ENCODE results near the gene GAR1. TPM values are rescaled to one million over a fixed set of nuclear protein-coding genes. Genes with fewer than 3 reads are reported as not detected.

Gene GAR1
- total RNA-seq, 2 donors from 2014 or later, result 23.8 to 33.6 TPM

DNA sequence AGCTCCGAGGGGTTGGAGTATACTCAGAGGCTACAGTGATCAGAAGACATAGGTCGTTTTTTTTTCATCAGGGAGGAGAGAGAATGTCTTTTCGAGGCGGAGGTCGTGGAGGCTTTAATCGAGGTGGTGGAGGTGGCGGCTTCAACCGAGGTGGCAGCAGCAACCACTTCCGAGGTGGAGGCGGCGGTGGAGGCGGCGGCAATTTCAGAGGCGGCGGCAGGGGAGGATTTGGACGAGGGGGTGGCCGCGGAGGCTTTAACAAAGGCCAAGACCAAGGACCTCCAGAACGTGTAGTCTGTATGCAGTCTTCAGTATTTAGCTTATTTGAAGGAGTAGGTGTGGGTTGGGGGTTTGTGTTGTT lies 500 bp downstream of the GAR1 start:
- peak overlapping the region; percentile 52 for H3K27ac Mint-ChIP-seq
- peak overlapping the region; percentile 73 to 97 for H3K4me3 Mint-ChIP-seq
- H3K9me3 Mint-ChIP-seq, result no peaks in the 10 kb centered on the region
- no peaks in the 10 kb centered on the region for H3K27me3 Mint-ChIP-seq (ENCODE audit: low read depth)
- DNase-seq (peak; percentile 58 to 65), ATAC-seq (replicated peaks in 1 of 2) (peak; percentile 8 to 10)
- peaks cover 20 to 33% of the 10 kb centered on the region in 2 donors for H3K36me3 Mint-ChIP-seq (ENCODE audit: insufficient read depth in 2 of 2)
- peaks cover 55% of the 10 kb centered on the region for H3K4me1 Mint-ChIP-seq (ENCODE audit: low read depth)

- DNase-seq (peak in 1 of 2 donors; percentile 4), ATAC-seq (replicated peaks in 1 of 2) (peak; percentile 24 to 39)
- peaks cover 20 to 34% of the 10 kb centered on the region in 2 donors for H3K36me3 Mint-ChIP-seq (ENCODE audit: insufficient read depth in 2 of 2)
- peaks cover 57% of the 10 kb centered on the region for H3K4me1 Mint-ChIP-seq (ENCODE audit: low read depth)
- H3K9me3 Mint-ChIP-seq, result no peaks in the 10 kb centered on the region
- H3K27me3 Mint-ChIP-seq (ENCODE audit: low read depth), result no peaks in the 10 kb centered on the region
- peak overlapping the region; percentile 73 to 97 for H3K4me3 Mint-ChIP-seq
- H3K27ac Mint-ChIP-seq, result peak overlapping the region; percentile 52
Measured at GRCh38 chr4:109816894-109817293, 1.3 kb downstream of the GAR1 start.

DNA sequence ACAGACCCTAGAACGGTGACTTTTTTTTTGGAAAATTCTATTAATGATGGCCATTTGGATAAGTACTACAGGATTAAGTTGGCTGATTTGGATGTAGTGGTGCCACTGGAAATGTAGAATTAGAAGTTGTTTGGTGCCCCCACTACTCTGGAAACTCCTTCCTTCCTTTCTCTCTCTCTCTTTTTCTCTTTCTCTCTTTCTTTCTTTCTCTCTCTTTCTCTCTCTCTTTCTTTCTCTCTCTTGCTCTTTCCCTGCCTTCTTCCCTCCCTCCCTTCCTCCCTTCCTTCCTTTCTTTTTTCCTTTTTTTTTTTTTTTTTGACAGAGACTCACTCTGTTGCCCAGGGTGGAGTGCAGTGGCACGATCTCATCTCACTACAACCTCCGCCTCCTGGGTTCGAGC lies 2.7 kb downstream of the GAR1 start:
- Mint-ChIP-seq H3K27ac (no peak overlapping the region), H3K27me3 (ENCODE audit: low read depth) (no peaks in the 10 kb centered on the region), H3K36me3 (ENCODE audit: insufficient read depth in 2 of 2) (peaks cover 22 to 36% of the 10 kb centered on the region in 2 donors), H3K9me3 (no peaks in the 10 kb centered on the region), H3K4me3 (peak overlapping the region in 1 of 2 donors; percentile 6), H3K4me1 (ENCODE audit: low read depth) (peaks cover 57% of the 10 kb centered on the region)
- no peak for DNase-seq
- no peak for ATAC-seq (replicated peaks in 1 of 2)

- H3K4me1 Mint-ChIP-seq (ENCODE audit: low read depth), result peaks cover 57% of the 10 kb centered on the region
- no peaks in the 10 kb centered on the region for H3K27me3 Mint-ChIP-seq (ENCODE audit: low read depth)
- H3K36me3 Mint-ChIP-seq (ENCODE audit: insufficient read depth in 2 of 2), result peaks cover 22 to 42% of the 10 kb centered on the region in 2 donors
- H3K4me3 Mint-ChIP-seq, result peak overlapping the region; percentile 10 to 49
- DNase-seq (no peak), ATAC-seq (replicated peaks in 1 of 2) (no peak)
- peak overlapping the region; percentile 54 for H3K27ac Mint-ChIP-seq
- H3K9me3 Mint-ChIP-seq, result no peaks in the 10 kb centered on the region
Measured at GRCh38 chr4:109820563-109820962, 5.0 kb downstream of the GAR1 start.

- no peaks in the 10 kb centered on the region for H3K27me3 Mint-ChIP-seq (ENCODE audit: low read depth)
- no peak for DNase-seq
- peaks cover 56% of the 10 kb centered on the region for H3K4me1 Mint-ChIP-seq (ENCODE audit: low read depth)
- H3K27ac Mint-ChIP-seq, result peak overlapping the region; percentile 29
- no peaks in the 10 kb centered on the region for H3K9me3 Mint-ChIP-seq
- peak overlapping the region; percentile 37 to 51 for H3K4me3 Mint-ChIP-seq
- ATAC-seq (replicated peaks in 1 of 2), result peak; percentile 69 to 82
- H3K36me3 Mint-ChIP-seq (ENCODE audit: insufficient read depth in 2 of 2), result peaks cover 18 to 40% of the 10 kb centered on the region in 2 donors
Measured at GRCh38 chr4:109821185-109821584, 5.6 kb downstream of the GAR1 start.

- ATAC-seq (replicated peaks in 1 of 2) (no peak), DNase-seq (no peak)
- Mint-ChIP-seq H3K27me3 (ENCODE audit: low read depth) (no peaks in the 10 kb centered on the region), H3K9me3 (no peaks in the 10 kb centered on the region), H3K4me1 (ENCODE audit: low read depth) (peaks cover under 1% of the 10 kb centered on the region), H3K36me3 (ENCODE audit: insufficient read depth in 2 of 2) (peaks cover 2 to 8% of the 10 kb centered on the region in 2 donors), H3K27ac (no peak overlapping the region), H3K4me3 (no peak overlapping the region)
Measured at GRCh38 chr4:109826719-109827118, 11.2 kb downstream of the GAR1 start.

DNA sequence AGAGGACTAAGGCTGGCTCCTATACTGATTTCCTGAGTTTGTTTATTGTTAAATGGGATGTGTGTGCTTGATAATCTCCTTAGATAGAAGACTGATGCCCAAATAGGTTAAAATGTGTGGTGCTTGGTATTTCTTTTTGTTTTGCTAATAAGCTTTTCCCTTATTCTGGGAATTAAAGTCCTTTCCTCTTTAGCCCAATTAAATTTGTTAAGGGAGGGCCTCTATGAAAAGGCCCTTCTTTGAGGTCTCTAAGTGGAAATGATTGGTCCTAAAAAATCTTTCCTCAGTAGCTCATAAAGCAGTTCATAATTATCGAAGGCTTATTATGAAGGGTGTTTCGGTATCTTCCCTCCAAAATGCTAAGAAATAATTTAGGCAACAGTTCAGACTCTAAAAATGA lies 12.1 kb downstream of the GAR1 start, which contains the start of gene RRH:
Gene RRH (plus strand): TSS at position 301 of the 400 bp plus-strand sequence. CDS start 56 bp downstream, at position 357.
- Mint-ChIP-seq H3K27me3 (ENCODE audit: low read depth) (no peaks in the 10 kb centered on the region), H3K9me3 (no peaks in the 10 kb centered on the region), H3K4me3 (no peak within 1 kb of the TSS), H3K27ac (peak within 1 kb of the TSS; percentile 20), H3K36me3 (ENCODE audit: insufficient read depth in 2 of 2) (peaks cover 2 to 6% of the 10 kb centered on the region in 2 donors), H3K4me1 (ENCODE audit: low read depth) (no peaks in the 10 kb centered on the region)
- ATAC-seq (replicated peaks in 1 of 2) (no peak), DNase-seq (no peak)

DNA sequence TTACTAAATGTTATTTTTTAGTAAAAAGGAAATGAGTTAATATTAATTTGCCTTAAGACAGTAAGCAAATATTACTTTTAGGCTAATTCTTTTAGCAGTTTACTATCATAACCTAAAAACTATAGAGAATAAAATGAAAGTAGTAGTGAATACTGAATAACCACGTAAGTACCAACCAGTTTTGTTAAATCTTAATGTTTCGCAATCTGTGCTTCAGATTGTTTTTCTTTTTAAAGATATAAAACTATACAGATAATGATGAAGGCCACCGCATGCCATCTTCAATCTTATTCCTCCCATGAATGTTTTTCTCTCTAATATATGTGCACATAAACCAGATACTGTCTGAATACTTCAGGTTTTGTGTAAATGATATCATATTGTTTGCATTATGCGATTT lies 18.2 kb downstream of the GAR1 start:
- Mint-ChIP-seq H3K9me3 (no peaks in the 10 kb centered on the region), H3K27ac (no peak overlapping the region), H3K4me3 (no peak overlapping the region), H3K4me1 (ENCODE audit: low read depth) (no peaks in the 10 kb centered on the region), H3K36me3 (ENCODE audit: insufficient read depth in 2 of 2) (peaks cover 0 to 7% of the 10 kb centered on the region in 2 donors), H3K27me3 (ENCODE audit: low read depth) (no peaks in the 10 kb centered on the region)
- DNase-seq (no peak), ATAC-seq (replicated peaks in 1 of 2) (no peak)

- ATAC-seq (replicated peaks in 1 of 2) (no peak), DNase-seq (no peak)
- Mint-ChIP-seq H3K27ac (no peak overlapping the region), H3K4me1 (ENCODE audit: low read depth) (no peaks in the 10 kb centered on the region), H3K4me3 (no peak overlapping the region), H3K27me3 (ENCODE audit: low read depth) (no peaks in the 10 kb centered on the region), H3K36me3 (ENCODE audit: insufficient read depth in 2 of 2) (peaks cover 0 to 7% of the 10 kb centered on the region in 2 donors), H3K9me3 (no peaks in the 10 kb centered on the region)
Measured at GRCh38 chr4:109836985-109837384, 21.4 kb downstream of the GAR1 start.

- H3K36me3 Mint-ChIP-seq (ENCODE audit: insufficient read depth in 2 of 2), result no peaks in the 10 kb centered on the region
- H3K27ac Mint-ChIP-seq, result no peak overlapping the region
Measured at GRCh38 chr4:109846395-109847098, 31.0 kb downstream of the GAR1 start.

GRCh38 chr4:109847896-109848442 lies 32.4 kb downstream of the GAR1 start, which contains the start of gene LRIT3:
Gene LRIT3 (plus strand): TSS chr4:109848107. CDS start chr4:109848202, 95 bp downstream.
- no peaks in the 10 kb centered on the region for H3K27me3 Mint-ChIP-seq (ENCODE audit: low read depth)
- DNase-seq (no peak), ATAC-seq (replicated peaks in 1 of 2) (no peak)
- H3K4me1 Mint-ChIP-seq (ENCODE audit: low read depth), result no peaks in the 10 kb centered on the region
- H3K27ac Mint-ChIP-seq, result no peak within 1 kb of the TSS
- H3K36me3 Mint-ChIP-seq (ENCODE audit: insufficient read depth in 2 of 2), result peaks cover 0 to 1% of the 10 kb centered on the region in 2 donors
- H3K4me3 Mint-ChIP-seq, result no peak within 1 kb of the TSS
- H3K9me3 Mint-ChIP-seq, result peaks cover 0 to 1% of the 10 kb centered on the region in 2 donors

More at GRCh38 chr4:109846395-109847098, 31.0 kb downstream of the GAR1 start:
- Mint-ChIP-seq H3K4me3 (no peak overlapping the region), H3K27me3 (ENCODE audit: low read depth) (no peaks in the 10 kb centered on the region), H3K9me3 (no peaks in the 10 kb centered on the region), H3K4me1 (ENCODE audit: low read depth) (no peaks in the 10 kb centered on the region)
- ATAC-seq (replicated peaks in 1 of 2), result no peak
- DNase-seq, result no peak

- Mint-ChIP-seq H3K36me3 (ENCODE audit: insufficient read depth in 2 of 2) (peaks cover 0 to 3% of the 10 kb centered on the region in 2 donors), H3K27me3 (ENCODE audit: low read depth) (no peaks in the 10 kb centered on the region), H3K9me3 (peaks cover 2 to 3% of the 10 kb centered on the region in 2 donors), H3K27ac (no peak overlapping the region), H3K4me1 (ENCODE audit: low read depth) (no peaks in the 10 kb centered on the region), H3K4me3 (no peak overlapping the region)
- DNase-seq, result no peak
- ATAC-seq (replicated peaks in 1 of 2), result no peak
Measured at GRCh38 chr4:109848501-109848900, 32.9 kb downstream of the GAR1 start.

- Mint-ChIP-seq H3K4me1 (ENCODE audit: low read depth) (no peaks in the 10 kb centered on the region), H3K36me3 (ENCODE audit: insufficient read depth in 2 of 2) (peaks cover under 1 to 3% of the 10 kb centered on the region in 2 donors), H3K4me3 (no peak overlapping the region), H3K27ac (no peak overlapping the region), H3K27me3 (ENCODE audit: low read depth) (no peaks in the 10 kb centered on the region), H3K9me3 (peaks cover 3% of the 10 kb centered on the region in 2 donors)
- DNase-seq (no peak), ATAC-seq (replicated peaks in 1 of 2) (no peak)
Measured at GRCh38 chr4:109850601-109851000, 35.0 kb downstream of the GAR1 start.

Data from activated T-cell treated with anti-CD3 and anti-CD28 coated beads, Interleukin-2, amount 50 U/mL, for 72 hours (primary cell).